NCI-H2227 (cell line): Measurements from ENCODE around the gene ESRRB.

Experiments
- DNase-seq: peaks from one replicate; lab custom pipeline; 2025; ENCODE audit not compliant: unreplicated experiment; lab: John Stamatoyannopoulos, UW

The ESRRB gene

DNA sequence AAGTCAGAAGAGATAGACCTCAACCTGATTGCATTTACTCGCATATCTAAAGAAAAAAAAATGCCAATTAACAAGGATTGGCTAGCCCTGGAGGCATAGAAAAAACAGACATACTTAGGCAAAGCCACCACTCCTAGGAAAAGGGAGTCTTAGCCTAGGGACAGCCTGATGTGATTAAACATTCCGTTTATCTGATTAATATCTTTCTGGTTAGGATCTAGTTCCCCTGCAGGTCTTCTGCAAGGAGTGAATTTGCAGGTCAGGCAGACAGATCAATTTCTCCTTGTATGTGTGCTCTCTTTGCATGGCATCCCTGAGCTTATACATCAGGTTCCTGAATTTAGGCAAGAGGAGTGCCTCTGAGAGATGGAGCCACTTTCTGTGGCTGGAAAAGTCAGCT lies 70.5 kb downstream of the ESRRB start:
- no peak for DNase-seq

DNA sequence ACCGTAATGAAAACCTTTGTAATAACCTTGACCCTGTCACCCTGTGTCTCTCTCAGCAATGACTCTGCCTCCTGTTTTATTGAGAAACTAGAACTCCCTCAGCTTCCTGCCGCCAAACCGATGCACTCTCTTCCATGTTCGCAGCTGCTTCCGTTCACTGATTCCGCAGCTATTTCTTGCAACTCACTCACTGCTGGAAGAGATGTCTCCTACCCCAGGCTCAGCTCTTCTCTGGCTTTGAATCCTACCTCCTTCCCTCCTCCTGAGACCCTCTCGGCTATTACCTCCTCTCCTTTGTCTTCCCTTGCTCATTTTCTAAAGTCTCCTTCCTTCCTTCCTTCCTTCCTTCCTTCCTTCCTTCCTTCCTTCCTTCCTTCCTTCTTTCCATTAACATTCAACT lies 71.0 kb downstream of the ESRRB start:
- no peak for DNase-seq

DNA sequence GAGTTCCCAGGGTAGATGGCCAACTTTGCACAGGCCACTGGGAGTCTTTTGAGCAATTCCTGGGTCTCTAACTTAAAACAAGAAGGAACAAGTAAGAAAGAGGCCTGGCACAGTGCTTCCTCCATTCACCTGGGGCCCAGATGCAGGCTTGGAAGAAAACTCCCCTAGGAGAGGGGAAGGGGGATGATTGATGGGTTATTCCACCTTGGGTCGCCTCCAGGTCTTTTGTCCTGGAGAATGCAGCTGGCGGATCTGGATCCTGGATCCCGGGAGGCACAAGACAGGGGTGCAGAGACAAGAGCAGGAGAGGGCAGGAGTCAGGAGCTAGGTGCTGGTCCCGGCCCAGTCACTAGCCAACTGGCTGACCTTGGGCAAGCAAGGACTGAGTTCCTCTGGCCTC lies 74.5 kb downstream of the ESRRB start:
- no peak for DNase-seq

DNA sequence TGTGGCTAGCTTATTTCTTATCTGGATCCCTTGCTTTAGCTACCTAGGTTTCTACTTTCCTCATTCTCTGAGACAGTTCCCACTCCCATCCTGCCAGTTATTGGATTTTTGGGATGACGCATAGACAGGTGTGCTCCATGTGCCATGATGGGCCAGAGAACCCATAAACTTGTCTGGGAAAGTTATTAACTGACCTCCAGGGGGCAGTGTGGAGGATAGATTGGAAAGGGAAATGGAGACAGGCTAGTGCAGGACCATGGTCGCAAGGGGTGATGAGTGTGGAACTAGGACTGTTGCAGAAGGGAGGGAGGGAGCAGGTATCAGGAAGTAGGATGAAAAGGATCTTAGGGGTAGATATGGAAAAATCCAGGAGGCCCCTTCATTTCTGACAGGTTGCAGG lies 80.3 kb downstream of the ESRRB start:
- peak; percentile 41 for DNase-seq

DNA sequence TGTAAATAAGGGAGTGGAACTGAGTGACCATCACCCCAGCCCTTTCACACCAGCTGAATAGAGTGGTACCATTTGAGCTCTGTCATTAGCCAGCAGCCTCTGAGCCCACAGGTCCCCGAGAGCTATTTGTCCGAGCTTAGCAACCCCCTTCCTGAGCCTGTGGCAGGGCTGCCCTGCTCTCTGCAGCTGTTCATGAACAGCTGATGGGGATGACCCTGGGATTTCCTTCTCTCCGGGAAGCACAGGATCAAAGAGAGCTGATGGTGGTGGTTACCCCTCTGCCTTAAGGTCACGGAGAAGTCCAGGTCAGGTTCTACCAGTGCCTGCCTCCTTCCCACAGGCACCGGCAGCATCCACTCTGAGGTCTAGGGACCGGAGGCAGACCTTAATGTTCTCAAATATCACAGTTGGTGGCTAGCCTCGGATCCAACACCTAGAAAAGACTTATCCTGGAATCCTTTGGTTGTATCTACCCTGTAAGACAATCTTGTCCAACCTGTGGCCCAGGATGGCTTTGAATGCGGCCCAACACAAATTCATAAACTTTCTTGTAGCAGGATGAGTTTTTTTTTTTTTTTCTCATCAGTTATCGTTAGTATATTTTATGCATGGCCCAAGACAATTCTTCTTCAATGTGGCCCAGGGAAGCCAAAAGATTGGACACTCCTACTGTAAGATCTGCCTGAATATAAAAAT lies 81.1 kb downstream of the ESRRB start:
- DNase-seq = no peak

DNA sequence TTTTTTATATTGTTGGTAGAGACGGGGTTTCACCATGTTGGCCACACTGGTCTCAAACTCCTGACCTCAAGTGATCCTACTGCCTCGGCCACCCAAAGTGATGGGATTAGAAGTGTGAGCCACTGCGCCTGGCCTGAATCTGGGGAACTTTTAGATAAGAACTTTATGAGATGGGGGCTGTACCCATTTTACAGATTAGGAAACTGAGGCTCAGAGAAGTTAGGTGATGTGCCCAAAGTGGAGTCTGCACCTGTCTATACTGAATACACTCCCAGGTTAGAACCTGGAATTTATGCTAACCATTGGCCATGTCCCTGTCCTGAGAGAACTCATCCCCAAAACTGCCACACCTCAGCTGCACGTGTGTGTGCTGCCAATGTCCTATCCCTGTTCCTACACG lies 81.9 kb downstream of the ESRRB start:
- DNase-seq = no peak

DNA sequence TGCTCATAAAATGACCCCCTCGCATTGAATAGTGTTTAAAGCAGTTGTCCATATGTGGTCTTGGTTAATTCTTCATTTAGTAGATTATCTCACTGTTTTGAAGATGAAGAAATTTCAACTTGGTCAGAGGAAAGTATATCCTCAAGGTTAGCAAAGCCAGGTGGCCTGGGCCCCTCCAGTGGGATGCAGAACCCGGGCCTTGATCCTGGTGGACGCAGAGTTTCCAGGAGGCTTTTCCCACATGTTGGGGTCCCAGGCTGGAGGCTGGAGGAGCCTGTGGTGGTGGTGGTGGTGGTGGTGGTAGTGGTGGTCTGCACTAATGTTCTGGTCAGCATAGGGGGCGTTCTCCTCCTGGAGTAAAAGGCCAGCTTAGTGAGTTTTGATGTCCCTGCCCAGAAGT lies 85.9 kb downstream of the ESRRB start:
- no peak for DNase-seq

DNA sequence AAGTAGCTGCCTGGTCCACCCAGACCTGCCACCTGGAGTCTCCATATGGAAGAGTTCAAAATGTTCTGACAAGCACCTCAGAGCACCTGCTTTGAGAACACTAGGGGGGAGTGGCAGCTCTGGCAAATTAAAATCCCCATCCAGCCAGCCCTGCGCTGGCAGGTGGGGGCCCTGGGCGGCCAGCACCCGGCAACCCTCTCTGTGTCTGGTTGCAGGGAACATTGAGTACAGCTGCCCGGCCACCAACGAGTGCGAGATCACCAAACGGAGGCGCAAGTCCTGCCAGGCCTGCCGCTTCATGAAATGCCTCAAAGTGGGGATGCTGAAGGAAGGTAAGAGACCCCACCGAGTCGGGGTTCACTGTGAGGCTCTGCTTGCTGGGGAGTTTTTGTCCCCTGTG lies 86.4 kb downstream of the ESRRB start:
- no peak for DNase-seq

DNA sequence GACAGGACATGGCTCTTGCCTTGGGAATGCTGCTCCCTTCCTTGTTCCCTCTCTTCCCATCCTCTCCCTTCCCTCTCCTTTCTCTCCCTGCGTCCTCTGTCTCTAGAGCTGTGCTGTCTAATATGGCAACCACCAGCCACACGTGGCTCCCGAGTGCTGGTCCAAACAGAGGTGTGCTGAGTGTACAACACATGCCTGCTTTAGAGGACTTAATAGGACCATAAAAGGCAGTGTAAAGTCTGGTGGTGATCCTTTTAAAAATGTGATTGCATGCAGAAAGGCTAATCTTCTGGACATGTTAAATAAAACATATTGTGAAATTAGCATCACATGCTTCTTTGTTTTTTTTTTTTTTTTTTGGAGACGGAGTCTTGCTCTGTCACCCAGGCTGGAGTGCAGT lies 87.2 kb downstream of the ESRRB start:
- no peak for DNase-seq

DNA sequence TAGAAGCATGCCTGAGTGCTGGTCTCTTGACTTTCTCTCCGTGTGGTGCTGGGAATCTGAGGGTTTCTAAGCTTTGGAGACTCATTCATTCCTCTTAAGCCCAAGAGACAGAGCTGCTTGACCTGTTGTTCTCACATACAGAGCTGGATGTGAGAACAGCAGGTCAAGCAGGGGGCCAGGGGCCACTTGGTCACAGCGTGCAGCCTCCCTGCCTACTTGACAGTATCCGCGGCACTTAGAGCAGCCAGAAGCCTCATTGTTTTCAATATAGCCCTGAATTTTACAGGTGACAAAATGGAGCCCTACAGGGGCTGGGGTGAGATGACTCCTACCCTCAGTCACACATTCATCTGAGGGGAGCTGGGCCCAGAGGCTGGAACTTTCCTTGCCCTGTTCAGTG lies 88.9 kb downstream of the ESRRB start:
- DNase-seq = no peak

DNA sequence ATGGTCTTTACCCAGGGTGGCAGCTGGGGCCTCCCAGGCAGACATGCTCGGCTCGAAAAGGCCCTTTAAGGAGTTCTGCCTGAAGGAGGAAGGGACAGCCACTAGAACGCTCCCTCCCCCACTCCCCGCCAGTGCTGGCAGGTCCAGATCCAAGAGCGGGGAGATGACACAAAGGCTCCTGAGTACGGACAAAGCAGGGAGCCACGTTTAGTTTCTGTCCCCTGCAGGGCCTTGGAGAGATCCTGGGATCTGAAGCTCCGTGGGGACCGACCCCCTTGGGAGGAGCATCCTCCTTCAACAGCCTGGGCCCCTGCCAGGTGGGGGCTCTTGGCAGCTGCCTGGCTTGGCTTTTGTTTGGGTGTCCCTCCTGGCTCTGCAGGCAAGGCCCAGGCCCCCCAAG lies 89.7 kb downstream of the ESRRB start:
- DNase-seq = peak; percentile 10

DNA sequence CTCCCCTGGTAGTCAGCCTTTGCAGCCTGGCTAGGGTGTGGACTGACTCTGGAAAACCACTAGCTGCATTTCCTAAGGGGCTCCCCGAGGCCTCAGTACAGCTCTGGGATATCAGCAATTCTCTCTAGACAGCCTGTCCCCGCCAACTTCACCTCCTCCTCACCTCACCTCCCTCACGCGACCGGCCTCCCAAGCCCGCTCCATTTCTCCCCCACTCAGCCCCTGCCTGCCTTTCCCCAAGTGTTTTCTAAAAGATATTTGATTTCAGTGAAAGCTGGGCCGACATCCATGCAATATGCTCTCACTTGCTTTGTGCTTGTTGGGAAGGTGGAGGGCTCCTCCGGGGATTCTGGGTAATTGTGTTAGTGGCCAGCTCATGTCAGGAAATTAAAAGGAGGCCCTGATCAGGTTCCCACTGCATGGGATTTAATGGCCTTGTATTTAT lies 91.8 kb downstream of the ESRRB start:
- no peak for DNase-seq

DNA sequence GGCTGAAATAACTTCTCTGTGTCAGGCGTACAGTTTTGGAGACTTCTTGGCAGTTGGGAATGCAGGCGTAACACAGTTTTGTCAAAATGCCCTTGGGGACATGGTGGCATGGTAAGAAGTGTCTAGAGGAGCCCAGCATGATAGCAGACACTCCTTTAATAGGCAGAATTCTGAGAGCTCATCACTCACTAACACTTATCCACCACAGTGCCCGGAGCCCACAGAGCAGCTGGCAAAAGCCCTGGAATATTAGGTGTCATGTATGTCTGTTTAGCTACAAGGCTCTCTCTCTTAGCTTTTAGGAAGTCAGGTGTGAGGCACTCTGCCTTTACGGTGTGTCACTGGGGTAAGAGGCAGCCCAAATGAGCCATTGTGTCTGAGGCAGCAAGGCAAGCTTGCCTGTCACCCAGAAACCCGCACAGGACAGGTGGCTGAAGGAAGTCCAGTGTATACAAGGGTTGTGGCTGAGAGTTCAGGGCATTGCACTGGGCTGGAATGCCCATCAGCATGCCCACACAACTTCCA lies 96.3 kb downstream of the ESRRB start:
- no peak for DNase-seq

DNA sequence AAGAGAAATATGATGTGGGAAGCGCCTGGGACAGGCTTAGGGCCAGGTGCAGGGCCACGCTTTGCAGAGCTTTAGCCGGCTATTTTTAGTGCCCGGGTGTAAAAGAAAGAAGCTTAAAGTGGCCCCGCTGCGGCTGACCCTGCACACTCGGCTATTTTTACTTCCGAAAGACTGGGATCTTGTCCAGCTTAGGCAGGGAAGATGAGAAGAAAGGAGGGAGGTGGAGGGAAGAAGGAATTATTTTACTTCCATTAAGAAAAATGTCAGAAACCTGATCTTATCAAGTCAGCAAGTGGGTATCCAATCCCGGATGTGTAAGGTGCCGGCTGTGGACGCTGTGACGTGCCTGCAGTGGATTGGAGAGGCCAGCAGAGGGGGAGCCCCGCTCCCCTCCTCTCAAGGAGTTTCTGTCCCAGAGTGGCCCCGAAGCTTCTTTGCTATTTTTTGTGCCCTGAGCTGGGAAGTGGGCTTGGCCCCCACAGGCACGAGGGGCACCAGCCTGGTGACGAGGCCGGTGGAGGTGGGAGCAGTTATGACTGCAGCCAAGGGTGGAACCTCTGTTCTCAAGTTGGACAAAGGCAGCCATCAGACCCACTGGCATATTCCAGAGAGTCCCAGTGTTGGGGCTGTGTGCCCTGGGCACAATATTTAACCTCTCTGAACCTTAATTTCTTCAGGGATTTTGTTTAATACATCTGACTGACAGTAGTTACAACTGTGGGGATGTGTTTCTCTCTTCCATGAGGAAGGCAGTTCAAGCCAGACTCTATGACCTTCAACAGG lies 97.7 kb downstream of the ESRRB start:
- DNase-seq = peak; percentile 51

DNA sequence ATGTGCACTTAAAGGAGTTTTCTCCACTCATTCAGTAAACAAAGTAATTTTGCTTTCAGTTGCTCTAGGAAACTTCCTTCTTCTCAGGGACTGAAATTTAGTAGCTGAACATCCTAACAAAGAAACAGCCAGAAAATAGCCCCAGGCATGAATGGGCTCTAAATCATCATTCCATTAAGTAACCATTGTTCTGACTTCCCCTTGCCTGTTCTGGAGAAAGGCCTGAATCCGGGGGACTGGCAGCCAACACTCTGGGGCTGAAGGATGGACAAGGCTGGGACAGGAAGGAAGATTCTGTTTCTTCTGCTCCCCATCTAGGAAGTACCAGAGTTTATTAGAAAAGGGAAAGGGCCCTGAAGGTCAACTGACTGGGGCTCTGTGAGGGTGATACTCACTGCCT lies 104.5 kb downstream of the ESRRB start:
- DNase-seq = no peak

DNA sequence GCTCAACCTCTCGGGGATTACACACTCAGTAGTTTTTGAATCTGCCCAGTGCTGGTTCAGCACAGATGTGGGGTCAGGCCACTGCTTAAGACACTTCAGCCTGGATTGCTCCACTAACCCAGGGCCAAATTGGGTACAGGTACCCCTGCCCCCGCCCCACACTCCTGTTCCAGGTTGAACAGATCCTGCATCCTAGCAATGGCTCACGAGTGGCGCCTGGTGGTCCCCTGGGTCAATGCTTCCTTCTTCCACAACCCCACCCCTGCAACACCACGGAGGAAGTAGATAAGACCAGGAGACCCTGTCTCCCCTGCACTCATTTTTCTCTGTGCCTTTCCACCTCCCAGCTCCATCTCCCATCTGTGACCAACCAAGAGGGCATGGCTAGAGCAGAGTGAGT lies 108.4 kb downstream of the ESRRB start:
- no peak for DNase-seq

DNA sequence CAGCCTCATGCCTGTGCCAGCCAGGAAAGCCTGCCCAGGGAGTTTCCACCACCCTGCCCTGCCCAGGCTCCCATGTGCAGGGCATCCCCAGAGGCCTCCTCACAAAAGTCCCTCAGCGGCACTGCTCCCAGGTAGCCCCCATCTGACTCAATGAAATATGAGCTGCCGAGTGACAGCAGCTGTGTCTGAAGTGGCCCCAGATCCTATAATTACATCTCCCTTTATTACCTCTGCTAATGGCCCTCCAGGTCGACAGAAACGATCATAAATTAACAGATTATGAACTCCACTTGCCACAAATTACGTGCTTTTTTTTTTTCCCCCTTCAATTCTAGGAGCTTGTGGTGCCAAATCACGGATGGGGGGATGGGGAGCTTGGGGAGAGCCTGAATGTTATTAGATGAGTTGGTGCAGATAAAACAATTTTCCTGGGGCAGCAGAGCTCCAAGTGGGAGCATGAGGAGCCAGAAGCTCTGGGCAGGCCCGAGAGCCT lies 110.4 kb downstream of the ESRRB start:
- peak; percentile 90 for DNase-seq

DNA sequence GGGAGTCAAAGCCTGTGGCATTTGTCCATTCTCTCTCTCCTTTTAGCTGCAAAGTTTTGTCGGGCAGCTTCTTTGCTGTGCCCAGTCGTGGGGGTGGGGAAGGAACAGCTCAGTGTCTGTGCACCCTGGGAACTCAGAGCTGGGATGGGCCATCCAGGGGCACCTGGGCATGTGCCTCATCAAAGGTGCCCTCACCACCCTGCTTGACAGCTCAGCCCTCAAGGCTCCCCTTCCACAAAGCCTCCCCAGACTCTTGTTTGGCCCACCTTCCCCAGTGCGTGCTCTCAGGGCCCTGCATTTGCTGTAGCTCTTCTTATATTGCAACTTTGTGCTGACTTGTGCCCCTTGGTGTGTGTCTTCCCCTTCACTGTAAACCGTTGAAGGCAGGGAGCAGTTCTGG lies 112.6 kb downstream of the ESRRB start:
- no peak for DNase-seq

DNA sequence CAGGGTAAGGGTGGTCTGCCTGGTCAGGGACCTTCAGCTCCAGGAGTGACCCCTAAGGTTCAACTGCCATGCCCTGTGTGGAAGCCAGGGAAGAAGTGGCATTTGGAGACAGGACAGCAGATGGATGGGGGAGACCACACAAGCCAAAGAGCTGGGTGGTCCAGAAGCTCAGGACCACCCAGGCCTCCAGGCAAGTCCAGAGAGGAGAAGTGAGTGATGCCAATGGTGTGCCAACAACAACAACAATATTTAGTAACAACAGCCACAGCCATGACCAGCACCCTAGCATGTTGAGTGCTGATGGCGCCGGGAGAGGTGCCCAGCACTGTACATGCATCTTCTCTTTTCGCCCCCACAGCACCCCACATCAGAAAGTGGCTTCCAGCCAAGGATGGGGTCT lies 113.7 kb downstream of the ESRRB start:
- DNase-seq = no peak

DNA sequence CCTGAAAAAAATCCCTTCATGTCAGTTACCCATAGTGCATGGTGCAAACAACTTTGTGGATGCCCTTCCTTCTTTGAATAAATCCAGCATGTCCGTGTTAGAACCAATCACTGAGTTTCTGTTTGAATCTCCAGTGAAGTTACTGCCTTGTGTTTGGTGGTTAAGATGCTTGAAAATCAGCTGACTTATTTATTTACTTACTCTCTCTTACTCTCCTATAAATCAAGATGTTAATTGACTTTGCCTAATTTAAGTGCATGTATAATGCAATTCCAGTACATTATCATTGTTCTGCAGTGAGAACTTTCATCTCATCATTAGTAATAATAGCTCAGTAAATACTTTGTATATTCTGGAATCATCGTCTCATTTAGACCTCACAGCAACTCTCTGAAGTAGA lies 114.2 kb downstream of the ESRRB start:
- DNase-seq = no peak

DNA sequence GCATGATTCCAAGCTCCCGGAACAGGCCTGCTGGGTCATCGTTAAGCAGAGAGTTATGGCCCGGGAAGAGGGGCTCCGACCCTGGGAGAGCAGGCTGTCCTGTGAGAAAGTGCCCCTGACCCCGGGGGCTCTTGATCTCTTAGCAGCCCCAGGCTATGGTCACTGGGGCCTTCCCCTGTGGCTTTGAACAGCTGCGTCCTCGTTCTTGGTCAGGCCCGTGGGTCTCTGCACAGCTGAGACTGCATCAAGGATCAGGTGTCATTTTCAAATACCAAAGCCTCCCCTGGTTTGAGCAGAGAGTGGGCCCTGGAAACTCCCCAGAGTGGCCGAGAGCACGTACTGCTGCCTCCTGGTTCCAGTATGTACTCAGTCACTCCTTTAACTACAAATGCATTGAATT lies 114.8 kb downstream of the ESRRB start:
- DNase-seq = no peak

DNA sequence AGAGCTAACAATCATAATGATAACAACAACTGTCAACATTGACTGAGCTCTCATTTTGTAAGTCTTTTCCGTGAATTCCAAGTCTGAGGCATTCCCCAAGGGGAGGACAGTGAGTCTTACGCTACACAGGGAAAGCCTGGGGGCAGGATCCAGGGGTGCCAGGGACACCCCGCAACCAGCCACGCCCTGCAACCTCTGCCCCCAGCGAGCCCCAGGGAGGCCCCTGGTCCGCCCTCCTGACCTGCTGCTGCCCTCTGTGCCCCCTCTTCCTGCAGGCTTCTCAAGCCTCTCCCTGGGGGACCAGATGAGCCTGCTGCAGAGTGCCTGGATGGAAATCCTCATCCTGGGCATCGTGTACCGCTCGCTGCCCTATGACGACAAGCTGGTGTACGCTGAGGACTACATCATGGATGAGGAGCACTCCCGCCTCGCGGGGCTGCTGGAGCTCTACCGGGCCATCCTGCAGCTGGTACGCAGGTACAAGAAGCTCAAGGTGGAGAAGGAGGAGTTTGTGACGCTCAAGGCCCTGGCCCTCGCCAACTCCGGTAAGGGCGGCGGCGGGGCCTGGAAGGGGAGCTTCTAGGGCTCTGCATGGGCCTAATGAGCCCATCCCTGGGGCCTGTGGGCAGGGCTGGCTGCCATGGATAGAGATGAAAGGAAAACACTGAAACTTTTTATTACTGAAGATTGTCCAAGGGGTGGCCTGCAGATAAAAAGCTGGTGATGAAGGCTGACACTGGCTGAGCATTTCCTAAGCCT lies 115.4 kb downstream of the ESRRB start:
- DNase-seq = no peak
